ENCODE data around the gene SPRING1.

The SPRING1 gene

GRCh38 chr12:116773276-116773731, 35.4 kb upstream of the SPRING1 start:
- no peak overlapping the region for H3K4me3 ChIP-seq (ENCODE audit: low read depth, low read length)
- TF ChIP-seq, protein P1, sequence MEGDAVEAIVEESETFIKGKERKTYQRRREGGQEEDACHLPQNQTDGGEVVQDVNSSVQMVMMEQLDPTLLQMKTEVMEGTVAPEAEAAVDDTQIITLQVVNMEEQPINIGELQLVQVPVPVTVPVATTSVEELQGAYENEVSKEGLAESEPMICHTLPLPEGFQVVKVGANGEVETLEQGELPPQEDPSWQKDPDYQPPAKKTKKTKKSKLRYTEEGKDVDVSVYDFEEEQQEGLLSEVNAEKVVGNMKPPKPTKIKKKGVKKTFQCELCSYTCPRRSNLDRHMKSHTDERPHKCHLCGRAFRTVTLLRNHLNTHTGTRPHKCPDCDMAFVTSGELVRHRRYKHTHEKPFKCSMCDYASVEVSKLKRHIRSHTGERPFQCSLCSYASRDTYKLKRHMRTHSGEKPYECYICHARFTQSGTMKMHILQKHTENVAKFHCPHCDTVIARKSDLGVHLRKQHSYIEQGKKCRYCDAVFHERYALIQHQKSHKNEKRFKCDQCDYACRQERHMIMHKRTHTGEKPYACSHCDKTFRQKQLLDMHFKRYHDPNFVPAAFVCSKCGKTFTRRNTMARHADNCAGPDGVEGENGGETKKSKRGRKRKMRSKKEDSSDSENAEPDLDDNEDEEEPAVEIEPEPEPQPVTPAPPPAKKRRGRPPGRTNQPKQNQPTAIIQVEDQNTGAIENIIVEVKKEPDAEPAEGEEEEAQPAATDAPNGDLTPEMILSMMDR (IDR thresholded peaks at IDR 0.05; ENCODE audit: low read depth, low read length) = no peak

GRCh38 chr12:116771651-116772050, 33.8 kb upstream of the SPRING1 start:
- no peak overlapping the region for H3K4me3 ChIP-seq (ENCODE audit: low read depth, low read length)
- TF ChIP-seq, protein P1 (IDR thresholded peaks at IDR 0.05; ENCODE audit: low read depth, low read length) = no peak

GRCh38 chr12:116766746-116767145, 28.9 kb upstream of the SPRING1 start:
- TF ChIP-seq, protein P1 (IDR thresholded peaks at IDR 0.05; ENCODE audit: low read depth, low read length) = no peak
- no peak overlapping the region for H3K4me3 ChIP-seq (ENCODE audit: low read depth, low read length)

GRCh38 chr12:116766285-116766684, 28.4 kb upstream of the SPRING1 start:
- TF ChIP-seq, protein P1 (IDR thresholded peaks at IDR 0.05; ENCODE audit: low read depth, low read length) = no peak
- H3K4me3 ChIP-seq (ENCODE audit: low read depth, low read length) = no peak overlapping the region

DNA sequence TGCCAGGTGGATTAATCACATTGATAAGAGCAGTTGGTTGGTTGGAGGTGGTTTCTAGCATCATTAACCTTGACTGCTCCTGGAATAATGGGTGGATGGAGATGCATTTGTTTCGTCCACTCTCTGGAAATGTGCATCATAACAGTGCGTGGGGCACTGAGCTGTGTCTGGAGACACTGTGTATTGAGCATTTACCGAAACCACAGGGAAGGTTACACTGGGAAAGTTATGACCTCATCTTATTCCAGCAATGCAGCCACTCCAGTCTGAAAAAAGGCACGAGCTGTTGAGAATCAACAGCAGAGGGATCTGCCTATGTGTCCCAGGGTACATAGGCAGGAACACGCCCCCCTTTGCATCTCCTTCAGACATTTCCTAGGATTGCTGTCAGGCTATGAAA, 27.4 kb upstream of the SPRING1 start:
- TF ChIP-seq, protein P1 (IDR thresholded peaks at IDR 0.05; ENCODE audit: low read depth, low read length) = no peak
- no peak overlapping the region for H3K4me3 ChIP-seq (ENCODE audit: low read depth, low read length)

DNA sequence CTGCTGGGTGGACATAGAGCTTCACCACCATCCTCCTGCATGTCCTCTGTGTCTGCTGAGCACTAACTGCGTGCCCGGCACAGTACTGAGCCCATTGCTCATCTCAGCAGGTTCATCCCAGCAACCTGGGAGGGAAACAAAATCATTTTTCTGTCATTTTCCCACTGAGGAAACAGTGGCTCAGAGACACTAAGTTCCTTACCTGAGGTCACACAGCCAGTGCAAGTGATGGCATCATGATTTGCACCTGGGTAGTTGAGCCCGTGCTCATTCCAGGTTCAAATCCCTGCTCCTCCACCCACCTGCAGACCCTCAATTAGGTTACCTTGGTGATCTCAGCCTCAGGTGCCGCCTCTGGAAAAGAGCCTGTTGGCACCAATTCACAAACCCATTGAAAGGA, 23.6 kb upstream of the SPRING1 start:
- TF ChIP-seq, protein P1 (IDR thresholded peaks at IDR 0.05; ENCODE audit: low read depth, low read length) = no peak
- no peak overlapping the region for H3K4me3 ChIP-seq (ENCODE audit: low read depth, low read length)

DNA sequence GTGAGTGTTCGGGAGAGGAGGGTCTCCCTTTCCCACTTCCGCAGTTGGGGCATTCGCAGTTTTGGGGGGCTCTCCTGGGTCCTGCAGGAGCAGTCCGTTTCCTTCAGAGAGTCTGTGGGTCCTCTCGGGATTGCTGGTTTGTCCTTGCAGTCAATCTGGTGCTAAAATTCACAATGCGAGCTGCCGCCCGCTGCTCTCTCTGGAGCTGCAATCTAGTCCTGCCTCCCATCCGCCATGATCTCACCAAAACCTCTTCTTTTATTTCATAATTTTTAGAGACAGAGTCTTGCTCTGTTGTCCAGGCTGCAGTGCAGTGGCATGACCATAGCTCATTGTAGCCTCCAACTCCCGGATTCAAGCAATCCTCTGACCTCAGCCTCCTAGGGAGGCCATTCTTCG, 22.8 kb upstream of the SPRING1 start:
- no peak overlapping the region for H3K4me3 ChIP-seq (ENCODE audit: low read depth, low read length)
- TF ChIP-seq, protein P1 (IDR thresholded peaks at IDR 0.05; ENCODE audit: low read depth, low read length) = no peak

Data from WI38 (cell line).